HG02763 (cell line): ENCODE results near the gene APOBEC3H.

Source experiments
- ATAC-seq: cut with Tn5 transposase; IDR thresholded peaks from one replicate; pipeline ENCODE4 v1.9.1; 2021; ENCODE audit warnings: mild to moderate bottlenecking, moderate library complexity; ENCODE audit not compliant: unreplicated experiment

The APOBEC3H gene

GRCh38 chr22:39080052-39080762 lies 16.8 kb upstream of the APOBEC3H start:
- ATAC-seq: no peak

GRCh38 chr22:39081016-39081415 lies 16.0 kb upstream of the APOBEC3H start:
- ATAC-seq: no peak

GRCh38 chr22:39081598-39081997 lies 15.4 kb upstream of the APOBEC3H start:
- no peak for ATAC-seq

- ATAC-seq: no peak
Measured at GRCh38 chr22:39083212-39084165, 13.6 kb upstream of the APOBEC3H start.

- no peak for ATAC-seq
Measured at GRCh38 chr22:39084666-39085065, 12.4 kb upstream of the APOBEC3H start.

- ATAC-seq: no peak
Measured at GRCh38 chr22:39087098-39087497, 9.9 kb upstream of the APOBEC3H start.

GRCh38 chr22:39087881-39088684 lies 9.0 kb upstream of the APOBEC3H start:
- ATAC-seq: no peak

GRCh38 chr22:39088685-39089032 lies 8.4 kb upstream of the APOBEC3H start:
- no peak for ATAC-seq

GRCh38 chr22:39089928-39090327 lies 7.1 kb upstream of the APOBEC3H start:
- no peak for ATAC-seq

- no peak for ATAC-seq
Measured at GRCh38 chr22:39090426-39091064, 6.5 kb upstream of the APOBEC3H start.

GRCh38 chr22:39091126-39092081 lies 5.6 kb upstream of the APOBEC3H start:
- ATAC-seq: no peak

- no peak for ATAC-seq
Measured at GRCh38 chr22:39092111-39092862, 4.8 kb upstream of the APOBEC3H start.

- ATAC-seq: no peak
Measured at GRCh38 chr22:39094717-39095389, 2.2 kb upstream of the APOBEC3H start.

- no peak for ATAC-seq
Measured at GRCh38 chr22:39095971-39096370, 1.1 kb upstream of the APOBEC3H start.

- ATAC-seq: no peak
Measured at GRCh38 chr22:39098026-39098425, 982 bp downstream of the APOBEC3H start.

GRCh38 chr22:39098576-39098975 lies 1.5 kb downstream of the APOBEC3H start:
- ATAC-seq: no peak

GRCh38 chr22:39101226-39101625 lies 4.2 kb downstream of the APOBEC3H start:
- no peak for ATAC-seq

GRCh38 chr22:39103431-39103830 lies 6.4 kb downstream of the APOBEC3H start:
- ATAC-seq: no peak
